HCT116 (cell line): ENCODE results near the gene PHGDH. TPM values are rescaled to one million over a fixed set of nuclear protein-coding genes. Genes with fewer than 3 reads are reported as not detected.

Source experiments
- ATAC-seq: fragments of 200-7000 bp; cut with Tn5 transposase; 2 replicates; pipeline ENCODE4 v1.9.1; 2020; ENCODE audit warnings: mild to moderate bottlenecking, moderate library complexity
- BruUV-seq: library from RNA; stranded (reverse); fragments of 400-500 nt; replicated peaks from 2 replicates; lab custom pipeline; 2021; lab: Mats Ljungman, UMichigan
- CTCF ChIA-PET: fragments of 300-600 bp; sonication (Branson Sonifier 250); formaldehyde crosslinking; loops from one replicate; lab custom pipeline; 2021; ENCODE audit warnings: antibody characterized with exemption; lab: Charles Lee
- POLR2A ChIA-PET: fragments of 300-600, 350-600 bp; sonication (Branson Sonifier 250); formaldehyde crosslinking; loops from one replicate; lab custom pipeline; 2021; ENCODE audit warnings: antibody characterized with exemption; lab: Charles Lee
- RAD21 ChIA-PET, 2 experiments: fragments of 300-600 bp; sonication (Branson Sonifier 250); formaldehyde crosslinking; loops; one replicate each; lab custom pipeline; 2023; ENCODE audit warnings: low total read pairs in 2 of 2; ENCODE audit not compliant: uncharacterized antibody in 2 of 2, unreplicated experiment in 2 of 2, low non-redundant PET in 1 of 2; lab: Charles Lee
- DNase-seq: peaks from one replicate; pipeline ENCODE4 v3.0.0-alpha.2; 2010; ENCODE audit warnings: low read depth, low spot score
- H2AFZ ChIP-seq: fragments of 200-600 bp; shearing (Covaris generic), sonication (generic); 2 replicates; pipeline ENCODE4 v1.6.1; 2017; ENCODE audit warnings: low read depth, mixed run types, mixed read lengths, antibody characterized with exemption, low read length; ENCODE audit not compliant: poor library complexity, severe bottlenecking
- H3K27ac ChIP-seq: 2 replicates; pipeline ENCODE4 v1.5.1; 2012; ENCODE audit warnings: low read depth, low read length
- H3K27me3 ChIP-seq: fragments of 200-600 bp; sonication (generic); 2 replicates; pipeline ENCODE4 v1.6.1; 2016; ENCODE audit warnings: mixed run types, low read length, mixed read lengths; ENCODE audit not compliant: insufficient read depth
- H3K36me3 ChIP-seq, 2 experiments: fragments of 200-500 bp in 1 of 2; fragments of 200-600 bp in 1 of 2; sonication (Bioruptor generic) in 1 of 2; sonication (generic) in 1 of 2; 2 replicates each; pipeline versions ENCODE4 v1.5.1 to v1.6.1; 2014 to 2016; ENCODE audit warnings: low read length in 2 of 2, inconsistent platforms in 1 of 2, mixed read lengths in 1 of 2, mixed run types in 1 of 2; ENCODE audit not compliant: insufficient read depth in 2 of 2, control insufficient read depth in 1 of 2
- H3K4me1 ChIP-seq, 2 experiments: fragments of 200-600 bp in 1 of 2; sonication (generic) in 1 of 2; 2 replicates each; pipeline versions ENCODE4 v1.5.1 to v1.6.1; 2012 to 2017; ENCODE audit warnings: low read length in 2 of 2, inconsistent platforms in 1 of 2, mild to moderate bottlenecking in 1 of 2, mixed read lengths in 1 of 2, mixed run types in 1 of 2, moderate library complexity in 1 of 2; ENCODE audit not compliant: insufficient read depth in 2 of 2, control insufficient read depth in 1 of 2
- H3K4me2 ChIP-seq: fragments of 200-600 bp; sonication (generic); 2 replicates; pipeline ENCODE4 v1.6.1; 2017; ENCODE audit warnings: mixed run types, low read length, mixed read lengths
- H3K4me3 ChIP-seq, 2 experiments: fragments of 200-600 bp in 1 of 2; sonication (generic) in 1 of 2; replicated peaks in 1 of 2; 2 replicates each; pipeline ENCODE4 v1.5.1; 2011 to 2016; ENCODE audit warnings: low read length in 2 of 2, control low read depth in 1 of 2, low read depth in 1 of 2, mild to moderate bottlenecking in 1 of 2, mixed read lengths in 1 of 2, mixed run types in 1 of 2
- H3K79me2 ChIP-seq: fragments of 200-600 bp; sonication (generic); 2 replicates; pipeline ENCODE4 v1.6.1; 2017; ENCODE audit warnings: mild to moderate bottlenecking, mixed run types, low read length, moderate library complexity, mixed read lengths; ENCODE audit not compliant: insufficient read depth
- H3K9ac ChIP-seq: fragments of 200-600 bp; sonication (generic); 2 replicates; pipeline ENCODE4 v1.6.1; 2016; ENCODE audit warnings: low read length, mixed read lengths
- H3K9me2 ChIP-seq: fragments of 200-600 bp; sonication (generic), shearing (Covaris generic); 2 replicates; pipeline ENCODE4 v1.6.1; 2017; ENCODE audit warnings: mixed run types, mild to moderate bottlenecking, moderate library complexity; ENCODE audit not compliant: insufficient read depth
- H3K9me3 ChIP-seq, 2 experiments: fragments of 200-500 bp in 1 of 2; fragments of 200-600 bp in 1 of 2; sonication (Bioruptor generic) in 1 of 2; sonication (generic) in 1 of 2; 2 replicates each; pipeline ENCODE4 v1.6.1; 2014 to 2017; ENCODE audit warnings: low read length in 2 of 2, mixed read lengths in 2 of 2, inconsistent platforms in 1 of 2, low read depth in 1 of 2, mild to moderate bottlenecking in 1 of 2, mixed run types in 1 of 2, moderate library complexity in 1 of 2; ENCODE audit not compliant: control insufficient read depth in 1 of 2, insufficient read depth in 1 of 2
- H4K20me1 ChIP-seq: fragments of 200-600 bp; sonication (generic), shearing (Covaris generic); 2 replicates; pipeline ENCODE4 v1.6.1; 2017; ENCODE audit warnings: mixed run types, mild to moderate bottlenecking, moderate library complexity; ENCODE audit not compliant: insufficient read depth
- EZH2phosphoT487 ChIP-seq: fragments of 200-600 bp; IDR thresholded peaks from 2 replicates; pipeline ENCODE4 v1.6.1; 2018; ENCODE audit warnings: antibody characterized with exemption, borderline replicate concordance
- FOSL1 ChIP-seq: IDR thresholded peaks from 2 replicates; pipeline ENCODE4 v1.6.1; 2012; ENCODE audit warnings: low read depth
- MAX ChIP-seq: IDR thresholded peaks from 2 replicates; pipeline ENCODE4 v1.6.1; 2012
- POLR2A ChIP-seq: IDR thresholded peaks from 2 replicates; pipeline ENCODE4 v1.7.0; 2011; ENCODE audit warnings: borderline replicate concordance; ENCODE audit not compliant: insufficient read depth, insufficient read length; ENCODE audit errors: extremely low read depth
- SIN3A ChIP-seq: IDR thresholded peaks from 2 replicates; pipeline ENCODE4 v1.6.1; 2012; ENCODE audit warnings: low read depth
- SRF ChIP-seq: IDR thresholded peaks from 2 replicates; pipeline ENCODE4 v1.6.1; 2012; ENCODE audit warnings: low read depth
- TCF7L2 ChIP-seq: IDR thresholded peaks from 2 replicates; pipeline ENCODE4 v1.7.0; 2011; ENCODE audit warnings: borderline replicate concordance, inconsistent platforms; ENCODE audit not compliant: insufficient read depth, insufficient read length; ENCODE audit errors: extremely low read depth
- YY1 ChIP-seq: IDR thresholded peaks from 2 replicates; pipeline ENCODE4 v1.6.1; 2011; ENCODE audit warnings: low read length, low read depth, moderate library complexity, mild to moderate bottlenecking; ENCODE audit not compliant: insufficient replicate concordance; ENCODE audit errors: extremely low read depth
- intact Hi-C: fragments of 100-400 bp; cut with micrococcal nuclease; formaldehyde crosslinking; loops from 2 replicates; pipeline ENCODE4 v1.10.0; 2022
- total RNA-seq: library from RNA; stranded (reverse); gene quantifications from one replicate; pipeline ENCODE4 v1.2.1, GENCODE V29; 2021; ENCODE audit not compliant: unreplicated experiment

PHGDH gene
- total RNA-seq, 1 experiment from 2014 or later = 187 TPM

- no TSS peak for BruUV-seq
- no peak overlapping the region for H2AFZ ChIP-seq
- H3K36me3 ChIP-seq = no peaks in the 10 kb centered on the region
- H4K20me1 ChIP-seq = no peaks in the 10 kb centered on the region
- peaks cover 0 to 6% of the 10 kb centered on the region in 2 experiments; a peak in 2 of 4 replicates for H3K4me1 ChIP-seq
- no peak overlapping the region for H3K27ac ChIP-seq
- no peak for TF ChIP-seq SRF
- no peak for TF ChIP-seq MAX
- no peak for TF ChIP-seq SIN3A
- TF ChIP-seq POLR2A = no peak
- CTCF ChIA-PET = no interaction called here
- no peaks in the 10 kb centered on the region for H3K9me2 ChIP-seq
- POLR2A ChIA-PET = no interaction called here
- no peaks in the 10 kb centered on the region for H3K27me3 ChIP-seq
- no peak overlapping the region for H3K9ac ChIP-seq
- H3K9me3 ChIP-seq = no peaks in the 10 kb centered on the region
- intact Hi-C loops = no loop called here
- H3K4me2 ChIP-seq = no peak overlapping the region
- RAD21 ChIA-PET = no interaction called here
- H3K79me2 ChIP-seq = no peaks in the 10 kb centered on the region
- no peak overlapping the region for H3K4me3 ChIP-seq
- DNase-seq (no peak), ATAC-seq (no peak)
Observed at GRCh38 chr1:119681560-119681959, 30.2 kb upstream of the PHGDH start.

- DNase-seq = no peak
- BruUV-seq = no TSS peak
- H2AFZ ChIP-seq = no peak overlapping the region
- H3K9me2 ChIP-seq = no peaks in the 10 kb centered on the region
- no peaks in the 10 kb centered on the region for H4K20me1 ChIP-seq
- peaks cover 0 to 12% of the 10 kb centered on the region in 2 experiments; a peak in 3 of 4 replicates for H3K4me1 ChIP-seq
- no peak overlapping the region for H3K27ac ChIP-seq
- no peaks in the 10 kb centered on the region for H3K79me2 ChIP-seq
- POLR2A ChIA-PET = no interaction called here
- H3K9ac ChIP-seq = no peak overlapping the region
- intact Hi-C loops = no loop called here
- no peak overlapping the region for H3K4me3 ChIP-seq
- CTCF ChIA-PET = no interaction called here
- no peaks in the 10 kb centered on the region for H3K9me3 ChIP-seq
- H3K27me3 ChIP-seq = no peaks in the 10 kb centered on the region
- ATAC-seq = no peak
- no peaks in the 10 kb centered on the region for H3K36me3 ChIP-seq
- RAD21 ChIA-PET = no interaction called here
- no peak overlapping the region for H3K4me2 ChIP-seq
- TF ChIP-seq TCF7L2 (no peak), POLR2A (no peak), EZH2phosphoT487 (no peak), FOSL1 (no peak), MAX (no peak), YY1 (no peak)
Observed at GRCh38 chr1:119682141-119682540, 29.6 kb upstream of the PHGDH start.
